A673 (cell line): ENCODE results near the gene COL9A1. TPM values are rescaled to one million over a fixed set of nuclear protein-coding genes. Genes with fewer than 3 reads are reported as not detected.

Experiments
- BruUV-seq: library from RNA; stranded (reverse); fragments of 400-500 nt; replicated peaks from 2 replicates; lab custom pipeline; 2021; lab: Mats Ljungman, UMichigan
- CTCF ChIA-PET: fragments of 300-600 bp; sonication (Branson Sonifier 250); formaldehyde crosslinking; loops from one replicate; lab custom pipeline; 2022; ENCODE audit warnings: antibody characterized with exemption; lab: Charles Lee
- POLR2A ChIA-PET: fragments of 300-600 bp; sonication (Branson Sonifier 250); formaldehyde crosslinking; loops from one replicate; lab custom pipeline; 2022; ENCODE audit warnings: antibody characterized with exemption; ENCODE audit not compliant: low non-redundant PET; lab: Charles Lee
- DNase-seq: peaks from one replicate; pipeline ENCODE4 v3.0.0-alpha.2; 2015; ENCODE audit warnings: low spot score
- H3K27ac ChIP-seq: fragments of 200-600 bp; sonication (generic); 2 replicates; pipeline ENCODE4 v1.5.1; 2016; ENCODE audit warnings: mixed run types, low read depth, mild to moderate bottlenecking, mixed read lengths, antibody characterized with exemption, low read length; ENCODE audit not compliant: poor library complexity, severe bottlenecking
- H3K27me3 ChIP-seq: fragments of 200-600 bp; sonication (generic); replicated peaks from 2 replicates; pipeline ENCODE4 v1.6.1; 2017; ENCODE audit warnings: mixed run types, low read depth, mild to moderate bottlenecking, mixed read lengths, antibody characterized with exemption, low read length; ENCODE audit not compliant: insufficient read depth, poor library complexity
- H3K36me3 ChIP-seq: fragments of 200-600 bp; sonication (generic); 2 replicates; pipeline ENCODE4 v1.6.1; 2016; ENCODE audit warnings: mixed run types, mild to moderate bottlenecking, mixed read lengths, antibody characterized with exemption, low read length; ENCODE audit not compliant: insufficient read depth, poor library complexity, severe bottlenecking
- H3K4me1 ChIP-seq: fragments of 200-600 bp; sonication (generic); 2 replicates; pipeline ENCODE4 v1.6.1; 2017; ENCODE audit warnings: mixed run types, mild to moderate bottlenecking, mixed read lengths, antibody characterized with exemption, low read length; ENCODE audit not compliant: insufficient read depth, poor library complexity, severe bottlenecking
- H3K4me3 ChIP-seq: fragments of 200-600 bp; sonication (generic); 2 replicates; pipeline ENCODE4 v1.5.1; 2016; ENCODE audit warnings: low read depth, mixed run types, mild to moderate bottlenecking, mixed read lengths, low read length; ENCODE audit not compliant: poor library complexity, severe bottlenecking
- H3K9me3 ChIP-seq: fragments of 200-600 bp; sonication (generic); 2 replicates; pipeline ENCODE4 v1.6.1; 2016; ENCODE audit warnings: mixed run types, low read depth, mild to moderate bottlenecking, mixed read lengths, antibody characterized with exemption, low read length; ENCODE audit not compliant: poor library complexity, severe bottlenecking
- EZH2 ChIP-seq: fragments of 200-600 bp; sonication (generic); IDR thresholded peaks from 2 replicates; pipeline ENCODE4 v1.6.1; 2017; ENCODE audit warnings: borderline replicate concordance, low read depth, mild to moderate bottlenecking, mixed read lengths, antibody characterized with exemption, low read length; ENCODE audit not compliant: poor library complexity, severe bottlenecking
- intact Hi-C: fragments of 100-400 bp; cut with micrococcal nuclease; formaldehyde crosslinking; loops from one replicate; pipeline ENCODE4 v1.10.0; 2022; ENCODE audit not compliant: unreplicated experiment
- total RNA-seq: library from RNA; stranded (reverse); gene quantifications from 2 replicates; pipeline ENCODE4 v1.2.3, GENCODE V29; 2021
- TF ChIP-seq, protein P1 (sequence below): fragments of 300-800, 200-600 bp; sonication (generic); conservative IDR thresholded peaks from 2 replicates; pipeline ENCODE4 v1.5.1; 2017; ENCODE audit warnings: low read depth, mild to moderate bottlenecking, antibody characterized with exemption, low read length, moderate library complexity, mixed read lengths

Gene COL9A1
- total RNA-seq, 1 experiment from 2014 or later: not detected

- Histone ChIP-seq H3K27ac (no peak overlapping the region), H3K36me3 (no peaks in the 10 kb centered on the region), H3K4me1 (no peaks in the 10 kb centered on the region), H3K4me3 (no peak overlapping the region), H3K9me3 (no peaks in the 10 kb centered on the region), H3K27me3 (peaks cover 65% of the 10 kb centered on the region)
- ChIA-PET CTCF (interaction anchor here (0.6 kb wide), 1 partner anchor 68 kb away, joined by 3 read pairs; no protein-coding TSS in a partner anchor), POLR2A (no interaction called here)
- TF ChIP-seq, protein P1, sequence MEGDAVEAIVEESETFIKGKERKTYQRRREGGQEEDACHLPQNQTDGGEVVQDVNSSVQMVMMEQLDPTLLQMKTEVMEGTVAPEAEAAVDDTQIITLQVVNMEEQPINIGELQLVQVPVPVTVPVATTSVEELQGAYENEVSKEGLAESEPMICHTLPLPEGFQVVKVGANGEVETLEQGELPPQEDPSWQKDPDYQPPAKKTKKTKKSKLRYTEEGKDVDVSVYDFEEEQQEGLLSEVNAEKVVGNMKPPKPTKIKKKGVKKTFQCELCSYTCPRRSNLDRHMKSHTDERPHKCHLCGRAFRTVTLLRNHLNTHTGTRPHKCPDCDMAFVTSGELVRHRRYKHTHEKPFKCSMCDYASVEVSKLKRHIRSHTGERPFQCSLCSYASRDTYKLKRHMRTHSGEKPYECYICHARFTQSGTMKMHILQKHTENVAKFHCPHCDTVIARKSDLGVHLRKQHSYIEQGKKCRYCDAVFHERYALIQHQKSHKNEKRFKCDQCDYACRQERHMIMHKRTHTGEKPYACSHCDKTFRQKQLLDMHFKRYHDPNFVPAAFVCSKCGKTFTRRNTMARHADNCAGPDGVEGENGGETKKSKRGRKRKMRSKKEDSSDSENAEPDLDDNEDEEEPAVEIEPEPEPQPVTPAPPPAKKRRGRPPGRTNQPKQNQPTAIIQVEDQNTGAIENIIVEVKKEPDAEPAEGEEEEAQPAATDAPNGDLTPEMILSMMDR: peak; percentile 48
- no peak for TF ChIP-seq EZH2
- DNase-seq: peak; percentile 40
- intact Hi-C loops: loop anchor here (5.0 kb wide), 1 partner anchor 67 kb away; no protein-coding TSS in a partner anchor
- no TSS peak for BruUV-seq
Observed at GRCh38 chr6:70289299-70289698, 13.6 kb downstream of the COL9A1 start.

DNA sequence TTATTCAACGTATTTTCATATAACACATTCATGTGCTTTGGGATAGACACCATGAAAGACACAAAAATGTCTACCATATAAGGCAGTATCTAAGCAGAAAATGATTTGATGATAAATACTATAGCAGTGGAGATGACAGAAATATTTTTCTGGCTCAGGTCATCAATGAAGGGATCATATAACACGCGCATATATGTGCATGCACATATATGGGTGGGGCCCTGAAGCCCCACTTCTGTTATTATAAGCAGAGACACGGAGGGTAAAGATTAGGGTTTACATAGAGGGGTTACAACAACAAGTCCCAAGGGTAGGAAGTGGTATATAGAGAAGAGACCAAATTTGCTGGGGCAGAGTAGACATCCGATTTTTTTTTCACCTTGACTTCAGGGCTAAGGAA lies 16.0 kb downstream of the COL9A1 start:
- Histone ChIP-seq H3K4me3 (no peak overlapping the region), H3K9me3 (no peaks in the 10 kb centered on the region), H3K27ac (no peak overlapping the region), H3K27me3 (peaks cover 69% of the 10 kb centered on the region), H3K4me1 (no peaks in the 10 kb centered on the region), H3K36me3 (no peaks in the 10 kb centered on the region)
- CTCF ChIA-PET: no interaction called here
- DNase-seq: no peak
- TF ChIP-seq, protein P1: no peak
- TF ChIP-seq EZH2: no peak
- no TSS peak for BruUV-seq
- intact Hi-C loops: loop anchor here (5.0 kb wide), 1 partner anchor 65 kb away; no protein-coding TSS in a partner anchor
- POLR2A ChIA-PET: no interaction called here

GRCh38 chr6:70285201-70285600 lies 17.7 kb downstream of the COL9A1 start:
- ChIA-PET POLR2A (no interaction called here), CTCF (no interaction called here)

More at GRCh38 chr6:70285201-70285600, 17.7 kb downstream of the COL9A1 start:
- no TSS peak for BruUV-seq
- peaks cover 60% of the 10 kb centered on the region for H3K27me3 ChIP-seq
- TF ChIP-seq, protein P1: no peak
- no peak for TF ChIP-seq EZH2
- intact Hi-C loops: loop anchor here (5.0 kb wide), 1 partner anchor 63 kb away; no protein-coding TSS in a partner anchor
- no peak for DNase-seq
- no peak overlapping the region for H3K27ac ChIP-seq
- no peaks in the 10 kb centered on the region for H3K36me3 ChIP-seq
- no peak overlapping the region for H3K4me3 ChIP-seq
- no peaks in the 10 kb centered on the region for H3K4me1 ChIP-seq
- no peaks in the 10 kb centered on the region for H3K9me3 ChIP-seq
